ENCODE results near the gene GATAD2B.
"Not testable (repeated sequence)": the region's sequence is repeated elsewhere in the genome, so short reads cannot be mapped to it uniquely, and the experiment has no call there.

GATAD2B gene

GRCh38 chr1:153775458-153776327, 147.1 kb downstream of the GATAD2B start:
- peak; percentile 95 for DNase-seq

GRCh38 chr1:153774780-153775457, 147.9 kb downstream of the GATAD2B start, which contains the start of gene SLC27A3:
TSS of gene SLC27A3 (plus strand) at chr1:153775407. CDS start at chr1:153775498, 91 bp downstream.
- peak; percentile 95 for DNase-seq

- no peak for DNase-seq
Measured at GRCh38 chr1:153774026-153774595, 148.7 kb downstream of the GATAD2B start.

DNA sequence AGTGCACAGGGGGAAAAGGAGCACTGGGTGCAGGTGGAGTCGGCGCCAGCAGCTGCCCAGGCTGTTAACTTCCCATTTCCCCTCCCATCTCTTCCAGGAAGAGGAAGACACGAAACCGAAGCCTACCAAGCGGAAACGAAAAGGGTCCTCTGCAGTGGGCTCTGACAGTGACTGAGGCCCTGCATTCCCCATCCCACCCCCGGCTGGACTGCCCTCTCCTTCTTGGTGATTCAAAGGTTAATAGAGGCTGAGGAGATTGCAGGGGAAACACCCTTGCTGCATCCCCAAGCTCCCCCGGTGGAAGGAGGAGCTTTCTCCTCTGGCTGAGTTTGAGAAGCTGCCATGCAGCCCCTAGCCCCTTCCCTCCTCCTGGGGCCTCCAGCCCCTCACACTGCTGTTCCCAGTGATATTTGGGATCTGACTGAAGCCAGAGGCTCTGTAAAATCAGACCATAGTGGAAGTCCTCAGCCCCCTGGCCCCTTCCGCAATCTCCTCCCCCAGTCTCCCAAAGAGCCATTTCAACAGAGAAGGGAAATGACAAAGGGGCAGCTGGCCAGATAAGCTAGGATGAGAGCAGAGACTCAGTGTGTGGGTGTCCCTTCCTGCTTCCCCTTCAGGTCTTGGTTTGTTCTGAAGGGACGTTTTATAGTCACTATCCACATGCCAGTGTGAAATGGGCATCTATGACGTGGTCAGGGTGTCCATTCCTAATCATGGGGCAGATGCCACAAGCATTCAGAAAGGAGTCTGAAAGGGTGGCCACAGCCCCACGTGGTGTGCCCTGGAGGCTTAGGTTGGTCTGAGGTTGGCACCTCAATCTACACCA, 149.5 kb downstream of the GATAD2B start:
- no peak for DNase-seq

DNA sequence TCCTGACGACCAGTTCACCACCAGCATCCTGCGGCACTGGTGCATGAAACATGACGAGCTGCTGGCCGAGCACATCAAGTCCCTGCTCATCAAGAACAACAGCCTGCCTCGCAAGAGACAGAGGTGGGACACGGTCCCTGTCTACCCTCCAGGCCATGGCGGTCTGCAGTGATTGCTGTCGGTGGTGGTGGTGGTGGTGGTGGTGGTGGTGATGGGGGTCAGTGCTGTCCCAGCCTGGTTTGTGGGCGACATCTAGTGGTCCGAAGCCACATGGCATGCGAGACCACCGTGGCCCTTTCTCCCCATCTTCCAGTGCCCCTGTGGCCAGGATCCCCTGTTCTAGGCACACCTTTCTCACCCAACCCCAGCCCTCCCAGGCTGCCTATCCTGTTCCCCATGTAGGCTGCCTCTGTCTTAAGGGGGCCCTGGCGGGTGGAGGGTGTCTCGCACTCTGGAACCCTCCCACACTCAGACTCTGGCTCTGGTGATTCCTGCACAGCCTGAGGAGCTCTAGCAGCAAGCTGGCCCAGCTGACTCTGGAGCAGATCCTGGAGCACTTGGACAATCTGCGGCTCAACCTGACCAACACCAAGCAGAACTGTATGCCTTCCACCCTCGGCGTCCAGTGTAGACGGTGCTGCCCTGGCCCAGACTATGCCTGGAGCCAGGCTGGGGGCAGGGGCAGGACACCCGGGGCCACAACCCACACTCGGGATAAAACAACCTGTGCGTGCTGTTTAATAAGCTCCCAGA, 150.8 kb downstream of the GATAD2B start:
- DNase-seq = no peak

GRCh38 chr1:153771261-153771660, 151.5 kb downstream of the GATAD2B start:
- DNase-seq = no peak

GRCh38 chr1:153770797-153771196, 152.0 kb downstream of the GATAD2B start:
- peak; percentile 25 for DNase-seq

- DNase-seq = no peak
Measured at GRCh38 chr1:153769221-153769620, 153.6 kb downstream of the GATAD2B start.

DNA sequence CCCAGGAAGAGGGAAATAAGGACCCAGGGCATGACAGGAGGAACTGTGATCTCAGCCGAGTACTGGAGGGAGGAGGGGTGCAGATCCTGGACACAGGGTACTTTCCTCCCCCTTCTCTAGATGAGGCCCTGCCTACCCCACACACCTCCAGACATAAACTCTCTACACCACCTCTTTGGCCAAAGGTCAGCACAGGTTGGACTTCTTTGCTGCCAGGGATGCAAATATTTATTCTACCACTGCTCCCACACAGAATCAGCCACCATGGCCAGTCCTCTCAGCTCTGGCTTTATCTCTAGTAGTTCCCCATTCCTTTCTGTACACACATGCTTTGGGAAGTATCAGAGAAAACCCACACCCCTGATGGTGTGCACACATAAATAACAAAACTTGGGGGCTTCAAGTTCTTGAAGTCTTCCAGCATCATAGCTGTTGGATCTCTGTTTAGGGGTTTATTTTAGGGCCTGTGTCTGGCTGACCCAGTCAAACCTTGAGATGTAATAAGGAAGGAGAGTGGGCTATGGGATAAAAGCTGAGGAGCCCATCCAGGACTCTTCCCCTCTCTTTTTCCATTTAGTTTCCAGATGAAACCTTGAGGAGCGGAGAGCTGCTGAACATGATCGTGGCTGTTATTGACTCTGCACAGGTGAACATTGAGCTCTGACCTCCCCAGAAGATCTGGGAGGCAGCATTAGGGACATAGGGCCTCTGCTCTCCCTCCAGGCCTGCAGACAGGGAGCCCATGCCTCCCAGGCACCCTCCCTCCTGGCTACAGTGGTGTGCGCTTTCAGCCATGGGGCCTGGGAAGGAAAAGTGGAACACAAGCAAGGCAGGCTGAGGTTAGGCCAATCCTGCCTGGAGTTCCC, 154.2 kb downstream of the GATAD2B start:
- DNase-seq = no peak

DNA sequence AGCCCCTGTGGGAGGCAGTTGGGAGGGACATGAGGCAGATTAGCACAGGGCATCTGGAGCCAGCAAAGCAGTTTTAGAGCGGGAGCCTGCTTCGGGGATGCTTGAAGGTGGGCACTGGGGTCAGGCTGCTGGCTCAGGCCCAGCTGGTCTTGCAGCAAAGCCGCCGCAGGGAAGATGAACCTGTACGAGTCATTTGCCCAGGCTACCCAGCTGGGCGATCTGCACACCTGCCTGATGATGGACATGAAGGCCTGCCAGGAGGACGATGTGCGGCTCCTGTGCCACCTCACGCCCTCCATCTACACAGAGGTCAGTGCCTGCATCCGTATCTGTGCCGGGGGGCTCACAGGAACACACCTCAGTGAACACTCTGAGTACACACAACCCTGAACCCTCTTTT, 155.3 kb downstream of the GATAD2B start:
- no peak for DNase-seq

- DNase-seq = not testable (repeated sequence)
Measured at GRCh38 chr1:153766663-153767062, 156.1 kb downstream of the GATAD2B start.

- DNase-seq = no peak
Measured at GRCh38 chr1:153764310-153764709, 158.5 kb downstream of the GATAD2B start.

DNA sequence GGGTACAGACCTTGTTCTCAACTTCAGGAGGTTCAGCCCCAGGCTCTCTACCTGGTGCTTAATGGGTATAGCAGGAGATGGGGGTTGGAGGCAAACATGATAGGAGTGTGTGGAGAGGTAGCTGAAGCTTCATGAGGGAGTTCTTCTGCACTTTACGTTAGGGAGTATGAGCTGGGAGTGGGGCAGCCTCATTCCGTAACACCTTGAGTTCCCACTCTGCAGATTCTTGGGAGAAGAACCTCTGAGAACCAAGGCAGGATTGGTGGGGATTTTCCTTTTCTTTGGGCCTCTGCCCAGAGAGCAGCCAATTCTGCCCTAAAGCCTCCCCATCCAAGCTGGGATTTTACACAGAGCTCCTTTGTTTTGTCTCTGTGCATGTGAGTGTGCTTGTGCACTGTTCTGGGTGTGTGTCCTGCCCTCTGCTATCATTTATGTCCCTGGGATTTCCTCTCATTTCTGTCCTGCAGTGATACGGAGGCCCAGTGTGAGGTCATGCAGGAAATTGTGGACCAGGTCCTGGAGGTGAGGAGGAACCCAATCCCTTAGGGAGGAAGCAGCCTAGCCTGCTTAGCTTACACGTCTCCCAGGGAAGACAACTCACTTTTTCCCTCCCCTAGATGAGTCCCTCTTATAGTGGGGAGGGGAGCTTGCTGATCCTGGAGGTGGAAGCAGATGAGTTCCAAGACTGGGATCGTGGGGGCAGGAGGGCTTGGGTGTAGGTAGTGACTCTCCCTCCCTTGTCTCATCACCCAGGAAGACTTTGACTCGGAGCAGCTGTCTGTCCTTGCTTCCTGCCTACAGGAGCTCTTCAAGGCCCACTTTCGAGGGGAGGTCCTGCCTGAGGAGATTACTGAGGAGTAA, 159.2 kb downstream of the GATAD2B start:
- no peak for DNase-seq

- no peak for DNase-seq
Measured at GRCh38 chr1:153760440-153760839, 162.3 kb downstream of the GATAD2B start.

Measured in NCI-H69 (cell line).